Bladder microvascular endothelial cell (primary cell): Measurements from ENCODE around the gene SP8. TPM values are rescaled to one million over a fixed set of nuclear protein-coding genes. Genes with fewer than 3 reads are reported as not detected.

Source experiments
- total RNA-seq: library from RNA; depleted of rRNA; stranded (reverse); fragments of >200 nt; gene quantifications from 2 replicates; pipeline ENCODE4 v1.2.3, GENCODE V29; 2014

SP8 gene
- total RNA-seq = not detected in 2 replicates

GRCh38 chr7:20786779-20787659, at the start of gene SP8:
TSS of gene SP8 (minus strand) at chr7:20786886. CDS start at chr7:20786798, 88 bp downstream.

Other genes starting within 250 kb of the SP8 start
- gene ABCB5, start 171.2 kb downstream of the SP8 start, total RNA-seq = not detected in 2 replicates